Measurements from ENCODE around the gene EEF1AKMT3.

EEF1AKMT3 gene

GRCh38 chr12:57772429-57773322 is at the start of gene EEF1AKMT3:
TSS of gene EEF1AKMT3 (plus strand) at chr12:57772614. CDS start at chr12:57772725, 111 bp downstream.
- TF ChIP-seq, protein P1, sequence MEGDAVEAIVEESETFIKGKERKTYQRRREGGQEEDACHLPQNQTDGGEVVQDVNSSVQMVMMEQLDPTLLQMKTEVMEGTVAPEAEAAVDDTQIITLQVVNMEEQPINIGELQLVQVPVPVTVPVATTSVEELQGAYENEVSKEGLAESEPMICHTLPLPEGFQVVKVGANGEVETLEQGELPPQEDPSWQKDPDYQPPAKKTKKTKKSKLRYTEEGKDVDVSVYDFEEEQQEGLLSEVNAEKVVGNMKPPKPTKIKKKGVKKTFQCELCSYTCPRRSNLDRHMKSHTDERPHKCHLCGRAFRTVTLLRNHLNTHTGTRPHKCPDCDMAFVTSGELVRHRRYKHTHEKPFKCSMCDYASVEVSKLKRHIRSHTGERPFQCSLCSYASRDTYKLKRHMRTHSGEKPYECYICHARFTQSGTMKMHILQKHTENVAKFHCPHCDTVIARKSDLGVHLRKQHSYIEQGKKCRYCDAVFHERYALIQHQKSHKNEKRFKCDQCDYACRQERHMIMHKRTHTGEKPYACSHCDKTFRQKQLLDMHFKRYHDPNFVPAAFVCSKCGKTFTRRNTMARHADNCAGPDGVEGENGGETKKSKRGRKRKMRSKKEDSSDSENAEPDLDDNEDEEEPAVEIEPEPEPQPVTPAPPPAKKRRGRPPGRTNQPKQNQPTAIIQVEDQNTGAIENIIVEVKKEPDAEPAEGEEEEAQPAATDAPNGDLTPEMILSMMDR (IDR thresholded peaks at IDR 0.05; ENCODE audit: low read depth, low read length): no peak
- peak within 1 kb of the TSS; percentile 89 for H3K4me3 ChIP-seq (ENCODE audit: low read depth, low read length)

DNA sequence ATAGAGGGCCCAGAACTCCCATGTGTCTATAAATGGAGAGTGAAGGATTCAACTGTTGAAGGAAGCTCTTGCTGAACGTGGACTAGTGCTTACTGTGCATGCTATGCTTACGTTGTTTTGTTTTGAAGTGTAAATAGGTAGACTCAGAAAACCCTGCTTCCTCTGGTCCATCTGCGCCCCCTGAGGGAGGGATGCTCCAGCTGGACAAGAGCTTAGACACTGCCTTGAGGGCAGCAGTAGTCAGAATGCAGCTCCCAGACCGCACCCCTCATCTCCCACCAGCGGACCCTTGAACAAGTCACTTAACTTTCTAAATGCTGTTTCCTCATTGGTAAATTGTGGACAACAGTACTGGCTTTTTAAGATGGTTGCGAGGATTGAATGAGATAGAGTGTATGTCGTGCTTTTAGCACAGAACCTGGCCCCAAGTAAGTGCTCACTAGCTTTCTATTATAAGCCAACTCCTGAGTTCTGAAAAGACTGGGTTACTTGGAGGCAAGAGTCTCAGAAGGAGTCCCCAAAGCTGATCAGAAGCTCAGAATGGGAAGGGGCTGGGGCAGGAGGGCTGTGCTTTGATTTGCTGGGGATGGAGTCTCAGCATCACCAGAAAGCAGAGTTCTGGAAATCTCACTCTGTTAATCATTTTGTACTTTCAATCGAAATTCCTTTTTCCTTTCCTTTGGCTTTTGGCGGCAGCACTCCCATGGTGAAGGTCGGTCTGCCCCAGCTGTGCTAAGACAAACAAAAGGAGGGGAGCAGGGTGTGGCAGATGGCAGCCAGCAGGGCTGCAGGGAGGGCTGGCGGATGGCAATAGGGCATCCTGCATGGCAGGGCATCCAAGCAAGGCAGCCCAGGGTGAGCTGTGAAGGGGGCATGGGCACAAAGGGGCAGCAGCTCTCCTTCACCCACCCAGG is 49.4 kb upstream of the EEF1AKMT3 start:
- TF ChIP-seq, protein P1 (IDR thresholded peaks at IDR 0.05; ENCODE audit: low read depth, low read length): no peak
- no peak overlapping the region for H3K4me3 ChIP-seq (ENCODE audit: low read depth, low read length)

DNA sequence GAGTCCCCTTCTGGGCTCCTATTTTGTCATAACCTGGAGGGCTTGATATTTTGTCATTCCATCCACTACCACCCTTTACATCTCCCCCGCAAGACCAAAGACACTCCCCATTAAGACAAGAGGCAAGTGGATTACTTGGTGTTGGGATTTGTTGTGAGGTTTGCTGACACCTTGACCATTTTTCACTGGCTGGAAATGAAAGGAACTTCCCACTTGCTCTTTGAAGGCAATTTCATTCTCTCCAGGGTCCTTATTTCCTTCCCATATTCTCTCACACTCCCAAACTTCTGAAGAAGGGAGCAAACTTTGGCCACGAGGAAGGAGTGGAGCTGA is 48.8 kb upstream of the EEF1AKMT3 start:
- TF ChIP-seq, protein P1 (IDR thresholded peaks at IDR 0.05; ENCODE audit: low read depth, low read length): no peak
- no peak overlapping the region for H3K4me3 ChIP-seq (ENCODE audit: low read depth, low read length)

- H3K4me3 ChIP-seq (ENCODE audit: low read depth, low read length): no peak overlapping the region
- TF ChIP-seq, protein P1 (IDR thresholded peaks at IDR 0.05; ENCODE audit: low read depth, low read length): no peak
These were observed 48.1 kb upstream of the EEF1AKMT3 start for GRCh38 chr12:57724003-57724935.

- H3K4me3 ChIP-seq (ENCODE audit: low read depth, low read length): no peak overlapping the region
These were observed 47.3 kb upstream of the EEF1AKMT3 start for GRCh38 chr12:57724936-57725740.

GRCh38 chr12:57725851-57726150 is 46.6 kb upstream of the EEF1AKMT3 start:
- H3K4me3 ChIP-seq (ENCODE audit: low read depth, low read length): peak overlapping the region; percentile 88
- TF ChIP-seq, protein P1 (IDR thresholded peaks at IDR 0.05; ENCODE audit: low read depth, low read length): no peak

More at GRCh38 chr12:57724936-57725740, 47.3 kb upstream of the EEF1AKMT3 start:
- TF ChIP-seq, protein P1 (IDR thresholded peaks at IDR 0.05; ENCODE audit: low read depth, low read length): no peak

All from WI38 (cell line).